HG02885 (cell line): ENCODE results near the gene RASSF6.
"Not testable (repeated sequence)": the region's sequence is repeated elsewhere in the genome, so short reads cannot be mapped to it uniquely, and the experiment has no call there.

Experiments used
- ATAC-seq: cut with Tn5 transposase; IDR thresholded peaks from one replicate; pipeline ENCODE4 v1.9.1; 2021; ENCODE audit warnings: mild to moderate bottlenecking; ENCODE audit not compliant: unreplicated experiment, poor library complexity

RASSF6 gene

GRCh38 chr4:73620115-73620792 is at the start of gene RASSF6:
Gene RASSF6 (minus strand): TSS chr4:73620436. CDS start chr4:73611795, 8,641 bp downstream.
- ATAC-seq, result peak; percentile 91

GRCh38 chr4:73669410-73670183 is 49.4 kb upstream of the RASSF6 start:
- no peak for ATAC-seq

- ATAC-seq, result peak; percentile 76
Measured at GRCh38 chr4:73668782-73669201, 48.6 kb upstream of the RASSF6 start.

GRCh38 chr4:73665924-73666323 is 45.7 kb upstream of the RASSF6 start:
- ATAC-seq, result not testable (repeated sequence)

GRCh38 chr4:73664470-73664869 is 44.2 kb upstream of the RASSF6 start:
- no peak for ATAC-seq

GRCh38 chr4:73663576-73663975 is 43.3 kb upstream of the RASSF6 start:
- ATAC-seq, result no peak

- ATAC-seq, result peak; percentile 76
Measured at GRCh38 chr4:73662709-73663546, 42.7 kb upstream of the RASSF6 start.

GRCh38 chr4:73661646-73662119 is 41.4 kb upstream of the RASSF6 start:
- no peak for ATAC-seq

GRCh38 chr4:73660808-73661207 is 40.6 kb upstream of the RASSF6 start:
- no peak for ATAC-seq

GRCh38 chr4:73653695-73654106 is 33.5 kb upstream of the RASSF6 start:
- ATAC-seq, result peak; percentile 69

- no peak for ATAC-seq
Measured at GRCh38 chr4:73650250-73650649, 30.0 kb upstream of the RASSF6 start.

GRCh38 chr4:73648478-73648877 is 28.2 kb upstream of the RASSF6 start:
- no peak for ATAC-seq

GRCh38 chr4:73646117-73646516 is 25.9 kb upstream of the RASSF6 start:
- no peak for ATAC-seq

- ATAC-seq, result no peak
Measured at GRCh38 chr4:73631565-73632226, 11.5 kb upstream of the RASSF6 start.

- not testable (repeated sequence) for ATAC-seq
Measured at GRCh38 chr4:73628834-73629233, 8.6 kb upstream of the RASSF6 start.

GRCh38 chr4:73621357-73621756 is 1.1 kb upstream of the RASSF6 start:
- no peak for ATAC-seq

GRCh38 chr4:73619346-73619745 is 890 bp downstream of the RASSF6 start:
- ATAC-seq, result no peak

GRCh38 chr4:73617256-73617655 is 3.0 kb downstream of the RASSF6 start:
- no peak for ATAC-seq

- ATAC-seq, result no peak
Measured at GRCh38 chr4:73615613-73616012, 4.6 kb downstream of the RASSF6 start.

- ATAC-seq, result no peak
Measured at GRCh38 chr4:73614311-73614867, 5.8 kb downstream of the RASSF6 start.
